Measurements from ENCODE around the gene STK32B.

STK32B gene

GRCh38 chr4:5110901-5111300 lies 59.6 kb downstream of the STK32B start:
- TF ChIP-seq, protein P1, sequence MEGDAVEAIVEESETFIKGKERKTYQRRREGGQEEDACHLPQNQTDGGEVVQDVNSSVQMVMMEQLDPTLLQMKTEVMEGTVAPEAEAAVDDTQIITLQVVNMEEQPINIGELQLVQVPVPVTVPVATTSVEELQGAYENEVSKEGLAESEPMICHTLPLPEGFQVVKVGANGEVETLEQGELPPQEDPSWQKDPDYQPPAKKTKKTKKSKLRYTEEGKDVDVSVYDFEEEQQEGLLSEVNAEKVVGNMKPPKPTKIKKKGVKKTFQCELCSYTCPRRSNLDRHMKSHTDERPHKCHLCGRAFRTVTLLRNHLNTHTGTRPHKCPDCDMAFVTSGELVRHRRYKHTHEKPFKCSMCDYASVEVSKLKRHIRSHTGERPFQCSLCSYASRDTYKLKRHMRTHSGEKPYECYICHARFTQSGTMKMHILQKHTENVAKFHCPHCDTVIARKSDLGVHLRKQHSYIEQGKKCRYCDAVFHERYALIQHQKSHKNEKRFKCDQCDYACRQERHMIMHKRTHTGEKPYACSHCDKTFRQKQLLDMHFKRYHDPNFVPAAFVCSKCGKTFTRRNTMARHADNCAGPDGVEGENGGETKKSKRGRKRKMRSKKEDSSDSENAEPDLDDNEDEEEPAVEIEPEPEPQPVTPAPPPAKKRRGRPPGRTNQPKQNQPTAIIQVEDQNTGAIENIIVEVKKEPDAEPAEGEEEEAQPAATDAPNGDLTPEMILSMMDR (IDR thresholded peaks at IDR 0.05; ENCODE audit: control extremely low read depth, extremely low read depth, low read depth, missing control alignments): no peak
- no peak for DNase-seq (ENCODE audit: extremely low spot score)
- ChIA-PET CTCF (interaction anchor here (1.0 kb wide), 1 partner anchor 15 kb away, joined by 3 read pairs; no protein-coding TSS in a partner anchor), POLR2A (no interaction called here)

- CTCF ChIA-PET: interaction anchor here (1.0 kb wide), 1 partner anchor 12 kb away, joined by 3 read pairs; no protein-coding TSS in a partner anchor
- no peak for DNase-seq (ENCODE audit: extremely low spot score)
- POLR2A ChIA-PET: no interaction called here
- TF ChIP-seq, protein P1 (IDR thresholded peaks at IDR 0.05; ENCODE audit: control extremely low read depth, extremely low read depth, low read depth, missing control alignments): no peak
Observed at GRCh38 chr4:5112333-5113095, 61.2 kb downstream of the STK32B start.

DNA sequence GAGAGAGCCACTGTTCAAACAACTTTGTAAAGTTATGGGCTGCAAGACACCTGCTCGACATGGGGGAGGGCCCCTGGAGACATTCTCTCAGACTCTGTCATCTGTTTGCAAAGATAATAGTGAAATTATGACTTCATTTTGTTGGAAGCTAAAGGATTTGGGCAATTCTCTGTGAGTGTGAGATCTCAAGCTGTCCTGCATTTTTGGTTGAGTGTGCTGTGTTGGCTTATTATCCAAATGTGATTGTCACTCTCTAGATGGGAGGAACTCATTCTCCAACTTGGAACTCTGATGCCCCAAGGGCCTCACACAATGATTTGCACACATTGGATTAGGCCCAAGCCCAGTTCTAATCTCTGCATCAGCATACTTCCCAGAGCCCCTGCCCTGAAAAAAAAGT lies 63.7 kb downstream of the STK32B start:
- no peak for DNase-seq (ENCODE audit: extremely low spot score)
- ChIA-PET CTCF (interaction anchor here (1.1 kb wide), 1 partner anchor 12 kb away, joined by 3 read pairs; no protein-coding TSS in a partner anchor), POLR2A (no interaction called here)
- TF ChIP-seq, protein P1 (IDR thresholded peaks at IDR 0.05; ENCODE audit: control extremely low read depth, extremely low read depth, low read depth, missing control alignments): no peak

- POLR2A ChIA-PET: no interaction called here
- DNase-seq (ENCODE audit: extremely low spot score): no peak
- CTCF ChIA-PET: no interaction called here
- TF ChIP-seq, protein P1 (IDR thresholded peaks at IDR 0.05; ENCODE audit: control extremely low read depth, extremely low read depth, low read depth, missing control alignments): no peak
Observed at GRCh38 chr4:5118091-5118786, 67.0 kb downstream of the STK32B start.

DNA sequence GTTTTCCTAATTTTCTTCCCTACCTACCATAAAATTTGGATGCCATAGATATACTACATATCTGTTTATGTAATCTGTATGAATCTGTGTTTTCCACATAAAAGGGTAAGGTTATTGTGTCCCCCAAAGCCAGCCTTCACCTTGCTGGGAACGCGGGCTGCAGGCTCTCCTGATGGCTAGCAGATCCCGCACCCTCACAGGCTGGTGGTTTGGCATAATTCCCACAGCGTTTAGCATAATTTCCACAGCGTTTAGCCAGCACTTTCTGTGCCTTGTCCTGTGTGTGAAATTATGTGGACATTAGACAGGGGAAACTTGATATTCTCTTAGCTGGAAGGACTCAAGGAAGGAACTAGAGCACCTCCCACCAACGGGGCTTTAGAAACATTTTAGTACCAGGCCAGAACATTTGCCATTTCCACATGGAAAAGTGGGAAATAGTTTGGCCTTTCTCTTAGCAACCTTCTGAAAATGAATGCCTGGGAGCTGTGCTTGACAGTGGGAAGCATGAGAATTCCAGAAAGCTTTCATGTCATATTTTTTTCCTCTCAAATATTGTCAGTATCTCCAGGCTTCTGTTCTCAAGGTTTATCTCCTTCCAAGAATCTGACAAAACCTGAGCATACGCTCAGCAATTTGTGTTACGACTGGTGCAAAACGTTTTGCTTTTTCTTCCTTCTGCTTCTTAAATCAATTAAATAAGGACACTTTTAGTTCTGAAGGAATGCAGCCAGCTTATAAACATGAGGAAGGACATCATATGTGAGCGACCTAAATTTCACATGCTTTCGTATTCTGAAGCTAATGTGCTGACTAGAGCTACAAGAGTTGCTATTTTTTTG lies 67.9 kb downstream of the STK32B start:
- TF ChIP-seq, protein P1 (IDR thresholded peaks at IDR 0.05; ENCODE audit: control extremely low read depth, extremely low read depth, low read depth, missing control alignments): no peak
- no peak for DNase-seq (ENCODE audit: extremely low spot score)
- ChIA-PET POLR2A (no interaction called here), CTCF (no interaction called here)

- DNase-seq (ENCODE audit: extremely low spot score): no peak
- CTCF ChIA-PET: no interaction called here
- TF ChIP-seq, protein P1 (IDR thresholded peaks at IDR 0.05; ENCODE audit: control extremely low read depth, extremely low read depth, low read depth, missing control alignments): no peak
- POLR2A ChIA-PET: no interaction called here
Observed at GRCh38 chr4:5120067-5120466, 68.8 kb downstream of the STK32B start.

Measured in GM10248 (cell line).